GM23338 (cell line): ENCODE measurements around the gene APP. TPM values are rescaled to one million over a fixed set of nuclear protein-coding genes. Genes with fewer than 3 reads are reported as not detected.

Experiments used
- ATAC-seq: fragments of 200-7000 bp; cut with Tn5 transposase; 3 replicates; pipeline ENCODE4 v1.9.1; 2020
- DNase-seq: peaks from one replicate; pipeline ENCODE4 v3.0.0-alpha.2; 2015; ENCODE audit warnings: low spot score
- H2AFZ ChIP-seq: fragments of 200-600 bp; sonication (generic); 2 replicates; pipeline ENCODE4 v1.8.0; 2016; ENCODE audit warnings: antibody characterized with exemption, mild to moderate bottlenecking, moderate library complexity
- H3F3A ChIP-seq: fragments of 200-600 bp; sonication (generic); replicated peaks from 2 replicates; pipeline ENCODE4 v1.8.0; 2017; ENCODE audit warnings: antibody characterized with exemption, mixed run types, low read depth
- H3K27ac ChIP-seq: fragments of 200-600 bp; sonication (generic); 2 replicates; pipeline ENCODE4 v1.6.1; 2016; ENCODE audit warnings: low read depth
- H3K27me3 ChIP-seq: fragments of 200-600 bp; sonication (generic); 2 replicates; pipeline ENCODE4 v1.8.0; 2016; ENCODE audit warnings: mild to moderate bottlenecking, mixed run types, moderate library complexity; ENCODE audit not compliant: insufficient read depth
- H3K36me3 ChIP-seq: fragments of 200-600 bp; sonication (generic); 2 replicates; pipeline ENCODE4 v1.8.0; 2016; ENCODE audit warnings: mild to moderate bottlenecking; ENCODE audit not compliant: insufficient read depth
- H3K4me1 ChIP-seq: fragments of 200-600 bp; sonication (generic); 2 replicates; pipeline ENCODE4 v1.8.0; 2016; ENCODE audit warnings: mild to moderate bottlenecking, moderate library complexity; ENCODE audit not compliant: insufficient read depth
- H3K4me2 ChIP-seq: fragments of 200-600 bp; sonication (generic); 2 replicates; pipeline ENCODE4 v1.7.1; 2017; ENCODE audit warnings: mixed run types
- H3K4me3 ChIP-seq: fragments of 200-600 bp; sonication (generic); 2 replicates; pipeline ENCODE4 v1.6.1; 2016; ENCODE audit warnings: mixed run types
- H3K79me2 ChIP-seq: fragments of 200-600 bp; sonication (generic); replicated peaks from 2 replicates; pipeline ENCODE4 v1.8.0; 2017; ENCODE audit warnings: mild to moderate bottlenecking; ENCODE audit not compliant: insufficient read depth
- H3K9me2 ChIP-seq: fragments of 200-600 bp; sonication (generic); 2 replicates; pipeline ENCODE4 v1.8.0; 2017; ENCODE audit not compliant: insufficient read depth
- H4K20me1 ChIP-seq: fragments of 200-600 bp; sonication (generic); replicated peaks from 2 replicates; pipeline ENCODE4 v1.8.0; 2017; ENCODE audit warnings: mild to moderate bottlenecking; ENCODE audit not compliant: insufficient read depth
- H3K27ac Mint-ChIP-seq: 2 replicates; pipeline ENCODE4 v1.8.0; 2020; ENCODE audit warnings: inconsistent platforms, mild to moderate bottlenecking, moderate library complexity, mixed read lengths
- H3K27me3 Mint-ChIP-seq: 3 replicates; pipeline ENCODE4 v1.8.0; 2022; ENCODE audit warnings: low read depth, mild to moderate bottlenecking, moderate library complexity, mixed read lengths, inconsistent platforms; ENCODE audit not compliant: insufficient read depth, poor library complexity
- H3K36me3 Mint-ChIP-seq: 3 replicates; pipeline ENCODE4 v1.8.0; 2021; ENCODE audit warnings: low read depth, mild to moderate bottlenecking, inconsistent platforms, moderate library complexity, mixed read lengths
- H3K4me1 Mint-ChIP-seq: 3 replicates; pipeline ENCODE4 v1.8.0; 2020; ENCODE audit warnings: mild to moderate bottlenecking, inconsistent platforms, mixed read lengths
- H3K4me3 Mint-ChIP-seq: 3 replicates; pipeline ENCODE4 v1.8.0; 2021; ENCODE audit warnings: moderate library complexity, mild to moderate bottlenecking, inconsistent platforms, mixed read lengths
- H3K9me3 Mint-ChIP-seq: 3 replicates; pipeline ENCODE4 v1.8.0; 2020; ENCODE audit warnings: moderate library complexity, mild to moderate bottlenecking, inconsistent platforms, mixed read lengths
- CREB1 ChIP-seq: fragments of 250-450 bp; sonication (Bioruptor Pico); IDR thresholded peaks from 2 replicates; pipeline ENCODE4 v1.5.0; 2020; ENCODE audit warnings: low read depth, mild to moderate bottlenecking, moderate library complexity
- EZH2 ChIP-seq: fragments of 200-600 bp; sonication (generic); IDR thresholded peaks from one replicate; pipeline ENCODE4 v1.8.0; 2017; ENCODE audit warnings: antibody characterized with exemption, mild to moderate bottlenecking, low read depth; ENCODE audit not compliant: unreplicated experiment
- EZH2phosphoT487 ChIP-seq: fragments of 200-600 bp; sonication (generic); IDR thresholded peaks from one replicate; pipeline ENCODE4 v1.8.1; 2018; ENCODE audit warnings: antibody characterized with exemption; ENCODE audit not compliant: unreplicated experiment
- JUNB ChIP-seq: IDR thresholded peaks from one replicate; pipeline ENCODE4 v1.6.1; 2016; ENCODE audit warnings: antibody characterized with exemption; ENCODE audit not compliant: unreplicated experiment
- NANOG ChIP-seq: IDR thresholded peaks from 2 replicates; pipeline ENCODE4 v1.6.1; 2016; ENCODE audit warnings: antibody characterized with exemption, borderline replicate concordance
- POLR2AphosphoS5 ChIP-seq: IDR thresholded peaks from 2 replicates; pipeline ENCODE4 v1.6.1; 2016; ENCODE audit warnings: antibody characterized with exemption, low read depth
- STAT1 ChIP-seq: IDR thresholded peaks from one replicate; pipeline ENCODE4 v1.6.1; 2016; ENCODE audit warnings: antibody characterized with exemption; ENCODE audit not compliant: unreplicated experiment
- ZNF114 ChIP-seq: fragments of 250-450 bp; sonication (Bioruptor Pico); IDR thresholded peaks from 2 replicates; pipeline ENCODE4 v1.5.0; 2020; ENCODE audit warnings: mild to moderate bottlenecking, moderate library complexity
- ZNF331 ChIP-seq: fragments of 250-450 bp; sonication (Bioruptor Pico); IDR thresholded peaks from 2 replicates; pipeline ENCODE4 v1.5.0; 2020; ENCODE audit warnings: low read depth, mild to moderate bottlenecking, moderate library complexity
- polyA plus RNA-seq: library from polyadenylated mRNA; unstranded; fragments of >200 nt; fragmentation: Nextera tagmentation; extraction: Ambion mirVana; gene quantifications from 2 replicates; pipeline ENCODE4 v1.2.1, GENCODE V29; 2016
- total RNA-seq: library from RNA; depleted of rRNA; stranded (reverse); fragments of >200 nt; shearing (Covaris generic); gene quantifications from 2 replicates; pipeline ENCODE4 v1.2.3, GENCODE V29; 2014
- TF ChIP-seq, protein P1 (sequence below): IDR thresholded peaks from one replicate; pipeline ENCODE4 v1.6.1; 2018; ENCODE audit warnings: antibody characterized with exemption; ENCODE audit not compliant: unreplicated experiment
- TF ChIP-seq, protein P2 (sequence below): fragments of 250-450 bp; sonication (Bioruptor Pico); IDR thresholded peaks from 2 replicates; pipeline ENCODE4 v1.5.0; 2020; ENCODE audit warnings: mild to moderate bottlenecking, moderate library complexity
- TF ChIP-seq, protein P3 (sequence below), 2 experiments: fragments of 200-600 bp in 1 of 2; sonication (generic) in 1 of 2; conservative IDR thresholded peaks; 2 replicates each; pipeline versions ENCODE4 v1.5.1 to v1.6.1; 2016 to 2017; ENCODE audit warnings: antibody characterized with exemption in 2 of 2, low read depth in 2 of 2, mild to moderate bottlenecking in 2 of 2, moderate library complexity in 1 of 2
- TF ChIP-seq, protein P4 (sequence below): IDR thresholded peaks from 2 replicates; pipeline ENCODE4 v1.6.1; 2016; ENCODE audit warnings: antibody characterized with exemption

The APP gene
- total and polyA plus RNA-seq, 2 experiments from 2014 or later: 69.4 to 444 TPM

DNA sequence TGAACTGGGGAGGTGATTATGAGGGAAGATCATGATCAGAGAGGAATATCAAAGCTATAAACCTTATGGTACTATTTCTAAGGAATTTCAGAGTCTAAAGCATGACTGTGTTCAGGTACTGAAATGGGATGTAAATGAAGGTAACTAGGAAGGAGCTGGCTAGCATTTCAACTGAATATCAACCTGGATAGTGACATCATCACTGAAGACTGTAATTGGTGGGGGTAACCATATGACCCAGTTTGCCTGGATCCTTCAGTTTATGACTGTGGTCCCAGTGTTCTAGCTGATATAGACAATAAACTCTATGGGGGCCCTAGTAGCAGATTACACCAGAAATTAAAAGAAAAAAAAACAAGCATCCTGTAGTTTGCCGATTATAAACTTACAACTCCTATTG, 120.8 kb downstream of the APP start:
- H3K4me1 Mint-ChIP-seq: peaks cover 37% of the 10 kb centered on the region

More for the DNA sequence above, 120.8 kb downstream of the APP start:
- Histone ChIP-seq H3K27me3 (no peaks in the 10 kb centered on the region), H3F3A (no peaks in the 10 kb centered on the region), H3K27ac (peak overlapping the region; percentile 28), H3K79me2 (peaks cover 99% of the 10 kb centered on the region), H3K4me1 (peaks cover 24% of the 10 kb centered on the region), H3K4me3 (no peak overlapping the region), H3K9me2 (no peaks in the 10 kb centered on the region), H2AFZ (no peak overlapping the region), H3K36me3 (peaks cover 16% of the 10 kb centered on the region; the same call in 1 of the 2 replicates), H3K4me2 (no peak overlapping the region), H4K20me1 (peaks cover 9% of the 10 kb centered on the region)
- no peak for TF ChIP-seq EZH2
- TF ChIP-seq, protein P1, sequence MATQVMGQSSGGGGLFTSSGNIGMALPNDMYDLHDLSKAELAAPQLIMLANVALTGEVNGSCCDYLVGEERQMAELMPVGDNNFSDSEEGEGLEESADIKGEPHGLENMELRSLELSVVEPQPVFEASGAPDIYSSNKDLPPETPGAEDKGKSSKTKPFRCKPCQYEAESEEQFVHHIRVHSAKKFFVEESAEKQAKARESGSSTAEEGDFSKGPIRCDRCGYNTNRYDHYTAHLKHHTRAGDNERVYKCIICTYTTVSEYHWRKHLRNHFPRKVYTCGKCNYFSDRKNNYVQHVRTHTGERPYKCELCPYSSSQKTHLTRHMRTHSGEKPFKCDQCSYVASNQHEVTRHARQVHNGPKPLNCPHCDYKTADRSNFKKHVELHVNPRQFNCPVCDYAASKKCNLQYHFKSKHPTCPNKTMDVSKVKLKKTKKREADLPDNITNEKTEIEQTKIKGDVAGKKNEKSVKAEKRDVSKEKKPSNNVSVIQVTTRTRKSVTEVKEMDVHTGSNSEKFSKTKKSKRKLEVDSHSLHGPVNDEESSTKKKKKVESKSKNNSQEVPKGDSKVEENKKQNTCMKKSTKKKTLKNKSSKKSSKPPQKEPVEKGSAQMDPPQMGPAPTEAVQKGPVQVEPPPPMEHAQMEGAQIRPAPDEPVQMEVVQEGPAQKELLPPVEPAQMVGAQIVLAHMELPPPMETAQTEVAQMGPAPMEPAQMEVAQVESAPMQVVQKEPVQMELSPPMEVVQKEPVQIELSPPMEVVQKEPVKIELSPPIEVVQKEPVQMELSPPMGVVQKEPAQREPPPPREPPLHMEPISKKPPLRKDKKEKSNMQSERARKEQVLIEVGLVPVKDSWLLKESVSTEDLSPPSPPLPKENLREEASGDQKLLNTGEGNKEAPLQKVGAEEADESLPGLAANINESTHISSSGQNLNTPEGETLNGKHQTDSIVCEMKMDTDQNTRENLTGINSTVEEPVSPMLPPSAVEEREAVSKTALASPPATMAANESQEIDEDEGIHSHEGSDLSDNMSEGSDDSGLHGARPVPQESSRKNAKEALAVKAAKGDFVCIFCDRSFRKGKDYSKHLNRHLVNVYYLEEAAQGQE: no peak
- TF ChIP-seq, protein P2, sequence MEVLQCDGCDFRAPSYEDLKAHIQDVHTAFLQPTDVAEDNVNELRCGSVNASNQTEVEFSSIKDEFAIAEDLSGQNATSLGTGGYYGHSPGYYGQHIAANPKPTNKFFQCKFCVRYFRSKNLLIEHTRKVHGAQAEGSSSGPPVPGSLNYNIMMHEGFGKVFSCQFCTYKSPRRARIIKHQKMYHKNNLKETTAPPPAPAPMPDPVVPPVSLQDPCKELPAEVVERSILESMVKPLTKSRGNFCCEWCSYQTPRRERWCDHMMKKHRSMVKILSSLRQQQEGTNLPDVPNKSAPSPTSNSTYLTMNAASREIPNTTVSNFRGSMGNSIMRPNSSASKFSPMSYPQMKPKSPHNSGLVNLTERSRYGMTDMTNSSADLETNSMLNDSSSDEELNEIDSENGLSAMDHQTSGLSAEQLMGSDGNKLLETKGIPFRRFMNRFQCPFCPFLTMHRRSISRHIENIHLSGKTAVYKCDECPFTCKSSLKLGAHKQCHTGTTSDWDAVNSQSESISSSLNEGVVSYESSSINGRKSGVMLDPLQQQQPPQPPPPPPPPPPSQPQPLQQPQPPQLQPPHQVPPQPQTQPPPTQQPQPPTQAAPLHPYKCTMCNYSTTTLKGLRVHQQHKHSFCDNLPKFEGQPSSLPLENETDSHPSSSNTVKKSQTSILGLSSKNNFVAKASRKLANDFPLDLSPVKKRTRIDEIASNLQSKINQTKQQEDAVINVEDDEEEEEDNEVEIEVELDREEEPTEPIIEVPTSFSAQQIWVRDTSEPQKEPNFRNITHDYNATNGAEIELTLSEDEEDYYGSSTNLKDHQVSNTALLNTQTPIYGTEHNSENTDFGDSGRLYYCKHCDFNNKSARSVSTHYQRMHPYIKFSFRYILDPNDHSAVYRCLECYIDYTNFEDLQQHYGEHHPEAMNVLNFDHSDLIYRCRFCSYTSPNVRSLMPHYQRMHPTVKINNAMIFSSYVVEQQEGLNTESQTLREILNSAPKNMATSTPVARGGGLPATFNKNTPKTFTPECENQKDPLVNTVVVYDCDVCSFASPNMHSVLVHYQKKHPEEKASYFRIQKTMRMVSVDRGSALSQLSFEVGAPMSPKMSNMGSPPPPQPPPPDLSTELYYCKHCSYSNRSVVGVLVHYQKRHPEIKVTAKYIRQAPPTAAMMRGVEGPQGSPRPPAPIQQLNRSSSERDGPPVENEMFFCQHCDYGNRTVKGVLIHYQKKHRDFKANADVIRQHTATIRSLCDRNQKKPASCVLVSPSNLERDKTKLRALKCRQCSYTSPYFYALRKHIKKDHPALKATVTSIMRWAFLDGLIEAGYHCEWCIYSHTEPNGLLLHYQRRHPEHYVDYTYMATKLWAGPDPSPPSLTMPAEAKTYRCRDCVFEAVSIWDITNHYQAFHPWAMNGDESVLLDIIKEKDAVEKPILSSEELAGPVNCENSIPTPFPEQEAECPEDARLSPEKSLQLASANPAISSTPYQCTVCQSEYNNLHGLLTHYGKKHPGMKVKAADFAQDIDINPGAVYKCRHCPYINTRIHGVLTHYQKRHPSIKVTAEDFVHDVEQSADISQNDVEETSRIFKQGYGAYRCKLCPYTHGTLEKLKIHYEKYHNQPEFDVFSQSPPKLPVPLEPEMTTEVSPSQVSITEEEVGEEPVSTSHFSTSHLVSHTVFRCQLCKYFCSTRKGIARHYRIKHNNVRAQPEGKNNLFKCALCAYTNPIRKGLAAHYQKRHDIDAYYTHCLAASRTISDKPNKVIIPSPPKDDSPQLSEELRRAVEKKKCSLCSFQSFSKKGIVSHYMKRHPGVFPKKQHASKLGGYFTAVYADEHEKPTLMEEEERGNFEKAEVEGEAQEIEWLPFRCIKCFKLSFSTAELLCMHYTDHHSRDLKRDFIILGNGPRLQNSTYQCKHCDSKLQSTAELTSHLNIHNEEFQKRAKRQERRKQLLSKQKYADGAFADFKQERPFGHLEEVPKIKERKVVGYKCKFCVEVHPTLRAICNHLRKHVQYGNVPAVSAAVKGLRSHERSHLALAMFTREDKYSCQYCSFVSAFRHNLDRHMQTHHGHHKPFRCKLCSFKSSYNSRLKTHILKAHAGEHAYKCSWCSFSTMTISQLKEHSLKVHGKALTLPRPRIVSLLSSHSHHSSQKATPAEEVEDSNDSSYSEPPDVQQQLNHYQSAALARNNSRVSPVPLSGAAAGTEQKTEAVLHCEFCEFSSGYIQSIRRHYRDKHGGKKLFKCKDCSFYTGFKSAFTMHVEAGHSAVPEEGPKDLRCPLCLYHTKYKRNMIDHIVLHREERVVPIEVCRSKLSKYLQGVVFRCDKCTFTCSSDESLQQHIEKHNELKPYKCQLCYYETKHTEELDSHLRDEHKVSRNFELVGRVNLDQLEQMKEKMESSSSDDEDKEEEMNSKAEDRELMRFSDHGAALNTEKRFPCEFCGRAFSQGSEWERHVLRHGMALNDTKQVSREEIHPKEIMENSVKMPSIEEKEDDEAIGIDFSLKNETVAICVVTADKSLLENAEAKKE (CRISPR knock-in tag): no peak
- TF ChIP-seq, protein P3, sequence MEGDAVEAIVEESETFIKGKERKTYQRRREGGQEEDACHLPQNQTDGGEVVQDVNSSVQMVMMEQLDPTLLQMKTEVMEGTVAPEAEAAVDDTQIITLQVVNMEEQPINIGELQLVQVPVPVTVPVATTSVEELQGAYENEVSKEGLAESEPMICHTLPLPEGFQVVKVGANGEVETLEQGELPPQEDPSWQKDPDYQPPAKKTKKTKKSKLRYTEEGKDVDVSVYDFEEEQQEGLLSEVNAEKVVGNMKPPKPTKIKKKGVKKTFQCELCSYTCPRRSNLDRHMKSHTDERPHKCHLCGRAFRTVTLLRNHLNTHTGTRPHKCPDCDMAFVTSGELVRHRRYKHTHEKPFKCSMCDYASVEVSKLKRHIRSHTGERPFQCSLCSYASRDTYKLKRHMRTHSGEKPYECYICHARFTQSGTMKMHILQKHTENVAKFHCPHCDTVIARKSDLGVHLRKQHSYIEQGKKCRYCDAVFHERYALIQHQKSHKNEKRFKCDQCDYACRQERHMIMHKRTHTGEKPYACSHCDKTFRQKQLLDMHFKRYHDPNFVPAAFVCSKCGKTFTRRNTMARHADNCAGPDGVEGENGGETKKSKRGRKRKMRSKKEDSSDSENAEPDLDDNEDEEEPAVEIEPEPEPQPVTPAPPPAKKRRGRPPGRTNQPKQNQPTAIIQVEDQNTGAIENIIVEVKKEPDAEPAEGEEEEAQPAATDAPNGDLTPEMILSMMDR (conservative IDR thresholded peaks at IDR 0.05; ENCODE audit: low read depth in 2 of 2): no peak
- TF ChIP-seq JUNB: no peak
- no peak for TF ChIP-seq NANOG
- TF ChIP-seq, protein P4, sequence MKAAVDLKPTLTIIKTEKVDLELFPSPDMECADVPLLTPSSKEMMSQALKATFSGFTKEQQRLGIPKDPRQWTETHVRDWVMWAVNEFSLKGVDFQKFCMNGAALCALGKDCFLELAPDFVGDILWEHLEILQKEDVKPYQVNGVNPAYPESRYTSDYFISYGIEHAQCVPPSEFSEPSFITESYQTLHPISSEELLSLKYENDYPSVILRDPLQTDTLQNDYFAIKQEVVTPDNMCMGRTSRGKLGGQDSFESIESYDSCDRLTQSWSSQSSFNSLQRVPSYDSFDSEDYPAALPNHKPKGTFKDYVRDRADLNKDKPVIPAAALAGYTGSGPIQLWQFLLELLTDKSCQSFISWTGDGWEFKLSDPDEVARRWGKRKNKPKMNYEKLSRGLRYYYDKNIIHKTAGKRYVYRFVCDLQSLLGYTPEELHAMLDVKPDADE: no peak
- no peak for TF ChIP-seq ZNF114 (CRISPR knock-in tag)
- no peak for TF ChIP-seq POLR2AphosphoS5
- no peak for TF ChIP-seq STAT1
- no peak for TF ChIP-seq ZNF331 (CRISPR knock-in tag)
- no peak for TF ChIP-seq CREB1 (CRISPR knock-in tag)
- TF ChIP-seq EZH2phosphoT487: no peak
- Mint-ChIP-seq H3K27ac (0 out of 2 replicates have a peak overlapping the region, but pooled peaks have one; percentile 14), H3K9me3 (peaks cover 10% of the 10 kb centered on the region), H3K36me3 (peaks cover 62% of the 10 kb centered on the region), H3K27me3 (peaks cover 4% of the 10 kb centered on the region), H3K4me3 (no peak overlapping the region)
- DNase-seq (no peak), ATAC-seq (no peak)
